Astrocyte (in vitro differentiated cells and primary cell): ENCODE measurements around the gene CPNE7. TPM values are rescaled to one million over a fixed set of nuclear protein-coding genes. Genes with fewer than 3 reads are reported as not detected.

Experiments used
- DNase-seq: peaks from one replicate; pipeline ENCODE4 v3.0.0-alpha.2; 2010; ENCODE audit warnings: low read depth
- FAIRE-seq: peaks from 2 replicates; lab custom pipeline; 2011; peaks lifted over from hg19 to GRCh38; lab: Jason Lieb, UNC
- H2AFZ ChIP-seq: 2 replicates; pipeline ENCODE4 v1.6.0; 2012; ENCODE audit warnings: low read depth, low read length, inconsistent platforms
- H3K27ac ChIP-seq: 2 replicates; pipeline ENCODE4 v1.5.1; 2011; ENCODE audit warnings: low read depth, low read length, inconsistent platforms
- H3K27me3 ChIP-seq: 2 replicates; pipeline ENCODE4 v1.6.0; 2011; ENCODE audit warnings: low read length, inconsistent platforms; ENCODE audit not compliant: insufficient read depth
- H3K36me3 ChIP-seq: 2 replicates; pipeline ENCODE4 v1.5.1; 2011; ENCODE audit warnings: low read length, inconsistent platforms; ENCODE audit not compliant: insufficient read depth
- H3K4me1 ChIP-seq: 2 replicates; pipeline ENCODE4 v1.5.1; 2011; ENCODE audit warnings: low read length, inconsistent platforms; ENCODE audit not compliant: insufficient read depth
- H3K4me2 ChIP-seq: 2 replicates; pipeline ENCODE4 v1.6.0; 2012; ENCODE audit warnings: low read length, inconsistent platforms
- H3K4me3 ChIP-seq: 2 replicates; pipeline ENCODE4 v1.5.1; 2011; ENCODE audit warnings: low read depth, mild to moderate bottlenecking, low read length, inconsistent platforms; ENCODE audit not compliant: insufficient read depth
- H3K79me2 ChIP-seq: 2 replicates; pipeline ENCODE4 v1.6.0; 2012; ENCODE audit warnings: mild to moderate bottlenecking, low read length, inconsistent platforms; ENCODE audit not compliant: insufficient read depth
- H3K9ac ChIP-seq: 2 replicates; pipeline ENCODE4 v1.6.0; 2012; ENCODE audit warnings: mild to moderate bottlenecking, low read length, inconsistent platforms
- H3K9me3 ChIP-seq: 2 replicates; pipeline ENCODE4 v1.5.1; 2012; ENCODE audit warnings: low read depth, mild to moderate bottlenecking, low read length, inconsistent platforms; ENCODE audit not compliant: insufficient read depth
- H4K20me1 ChIP-seq: 2 replicates; pipeline ENCODE4 v1.6.0; 2012; ENCODE audit warnings: low read length, inconsistent platforms; ENCODE audit not compliant: insufficient read depth
- H3K27ac Mint-ChIP-seq: one replicate; pipeline ENCODE4 v1.8.0; 2021; ENCODE audit warnings: mild to moderate bottlenecking, mixed read lengths; ENCODE audit not compliant: unreplicated experiment
- H3K27me3 Mint-ChIP-seq: one replicate; pipeline ENCODE4 v1.8.0; 2021; ENCODE audit warnings: low read depth, mixed read lengths; ENCODE audit not compliant: unreplicated experiment
- H3K36me3 Mint-ChIP-seq: one replicate; pipeline ENCODE4 v1.8.0; 2021; ENCODE audit warnings: low read depth, mixed read lengths; ENCODE audit not compliant: unreplicated experiment
- H3K4me1 Mint-ChIP-seq: one replicate; pipeline ENCODE4 v1.8.0; 2021; ENCODE audit warnings: low read depth, mixed read lengths; ENCODE audit not compliant: unreplicated experiment
- H3K4me3 Mint-ChIP-seq: one replicate; pipeline ENCODE4 v1.8.0; 2021; ENCODE audit warnings: mild to moderate bottlenecking, moderate library complexity, mixed read lengths; ENCODE audit not compliant: unreplicated experiment
- H3K9me3 Mint-ChIP-seq: one replicate; pipeline ENCODE4 v1.8.0; 2021; ENCODE audit warnings: mild to moderate bottlenecking, mixed read lengths; ENCODE audit not compliant: unreplicated experiment
- CTCF ChIP-seq: IDR thresholded peaks from 2 replicates; pipeline ENCODE4 v1.5.1; 2011; ENCODE audit warnings: low read depth, mild to moderate bottlenecking, inconsistent platforms, low read length, moderate library complexity; ENCODE audit not compliant: insufficient read depth
- EZH2 ChIP-seq: IDR thresholded peaks from 2 replicates; pipeline ENCODE4 v1.6.1; 2012; ENCODE audit warnings: mild to moderate bottlenecking, low read length, inconsistent platforms; ENCODE audit not compliant: insufficient read depth
- total RNA-seq: library from RNA; stranded (reverse); gene quantifications from 2 replicates; pipeline ENCODE4 v1.2.1, GENCODE V29; 2021

Gene CPNE7
- total RNA-seq, 1 donor from 2014 or later = 7.5 TPM

DNA sequence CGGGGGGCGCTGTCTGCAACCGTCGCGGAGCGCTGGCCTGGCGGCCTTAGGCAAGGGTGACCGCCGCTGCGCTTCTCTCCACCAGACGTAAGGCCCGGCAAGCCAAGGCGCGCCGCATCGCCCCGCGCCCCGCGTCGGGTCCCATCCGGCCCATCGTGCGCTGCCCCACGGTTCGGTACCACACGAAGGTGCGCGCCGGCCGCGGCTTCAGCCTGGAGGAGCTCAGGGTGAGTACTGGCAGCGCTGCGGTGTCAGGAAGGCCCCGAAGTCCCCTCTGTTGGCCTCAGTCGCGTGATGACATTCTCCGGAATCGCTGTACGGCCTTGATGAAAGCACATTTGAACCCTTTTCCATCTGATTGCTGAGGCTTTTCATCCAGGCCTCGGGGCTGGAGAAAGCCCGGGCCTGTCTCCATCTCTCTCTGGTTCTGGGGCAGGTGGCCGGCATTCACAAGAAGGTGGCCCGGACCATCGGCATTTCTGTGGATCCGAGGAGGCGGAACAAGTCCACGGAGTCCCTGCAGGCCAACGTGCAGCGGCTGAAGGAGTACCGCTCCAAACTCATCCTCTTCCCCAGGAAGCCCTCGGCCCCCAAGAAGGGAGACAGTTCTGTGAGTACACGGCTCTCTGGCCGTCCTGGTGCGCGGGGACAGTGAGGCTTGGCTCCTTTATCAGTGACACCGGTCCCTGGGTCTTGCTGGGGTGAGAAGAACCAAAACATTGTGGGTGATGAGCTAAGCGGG lies 14.2 kb upstream of the CPNE7 start:
- Mint-ChIP-seq H3K27ac (peak overlapping the region; percentile 91), H3K27me3 (no peaks in the 10 kb centered on the region), H3K4me1 (peaks cover 42% of the 10 kb centered on the region), H3K9me3 (peaks cover 1% of the 10 kb centered on the region), H3K36me3 (peaks cover 37% of the 10 kb centered on the region), H3K4me3 (peak overlapping the region; percentile 93)
- Histone ChIP-seq H3K27ac (peak overlapping the region; percentile 96), H2AFZ (no peak overlapping the region), H3K79me2 (peaks cover 37% of the 10 kb centered on the region), H3K4me2 (peak overlapping the region; percentile 97), H3K9me3 (no peaks in the 10 kb centered on the region), H3K27me3 (no peaks in the 10 kb centered on the region), H4K20me1 (peaks cover 57% of the 10 kb centered on the region), H3K36me3 (peaks cover 30% of the 10 kb centered on the region), H3K4me3 (peak overlapping the region; percentile 83), H3K4me1 (peaks cover 64% of the 10 kb centered on the region), H3K9ac (peak overlapping the region; percentile 93)
- DNase-seq (no peak), FAIRE-seq (no peak)
- TF ChIP-seq CTCF (no peak), EZH2 (no peak)

GRCh38 chr16:89561884-89562599 lies 13.5 kb upstream of the CPNE7 start:
- DNase-seq (no peak), FAIRE-seq (no peak)
- Histone ChIP-seq H3K9ac (peak overlapping the region; percentile 93), H3K4me2 (peak overlapping the region; percentile 97), H3K27me3 (no peaks in the 10 kb centered on the region), H4K20me1 (peaks cover 60% of the 10 kb centered on the region), H3K79me2 (peaks cover 37% of the 10 kb centered on the region), H3K9me3 (no peaks in the 10 kb centered on the region), H3K36me3 (peaks cover 29% of the 10 kb centered on the region), H3K4me1 (peaks cover 60% of the 10 kb centered on the region), H2AFZ (no peak overlapping the region), H3K27ac (no peak overlapping the region), H3K4me3 (peak overlapping the region; percentile 83)
- no peaks in the 10 kb centered on the region for H3K27me3 Mint-ChIP-seq
- peaks cover 1% of the 10 kb centered on the region for H3K9me3 Mint-ChIP-seq
- peaks cover 44% of the 10 kb centered on the region for H3K4me1 Mint-ChIP-seq
- H3K27ac Mint-ChIP-seq = peak overlapping the region; percentile 91
- H3K36me3 Mint-ChIP-seq = peaks cover 31% of the 10 kb centered on the region
- TF ChIP-seq CTCF = no peak
- no peak for TF ChIP-seq EZH2
- H3K4me3 Mint-ChIP-seq = peak overlapping the region; percentile 93
